HPDE6-E6E7 (cell line): ENCODE measurements around the gene ROBO3.

Experiments used
- DNase-seq: peaks from one replicate; pipeline ENCODE4 v3.0.0; 2011; ENCODE audit warnings: missing footprints; ENCODE audit errors: extremely low spot score

The ROBO3 gene, protein sequence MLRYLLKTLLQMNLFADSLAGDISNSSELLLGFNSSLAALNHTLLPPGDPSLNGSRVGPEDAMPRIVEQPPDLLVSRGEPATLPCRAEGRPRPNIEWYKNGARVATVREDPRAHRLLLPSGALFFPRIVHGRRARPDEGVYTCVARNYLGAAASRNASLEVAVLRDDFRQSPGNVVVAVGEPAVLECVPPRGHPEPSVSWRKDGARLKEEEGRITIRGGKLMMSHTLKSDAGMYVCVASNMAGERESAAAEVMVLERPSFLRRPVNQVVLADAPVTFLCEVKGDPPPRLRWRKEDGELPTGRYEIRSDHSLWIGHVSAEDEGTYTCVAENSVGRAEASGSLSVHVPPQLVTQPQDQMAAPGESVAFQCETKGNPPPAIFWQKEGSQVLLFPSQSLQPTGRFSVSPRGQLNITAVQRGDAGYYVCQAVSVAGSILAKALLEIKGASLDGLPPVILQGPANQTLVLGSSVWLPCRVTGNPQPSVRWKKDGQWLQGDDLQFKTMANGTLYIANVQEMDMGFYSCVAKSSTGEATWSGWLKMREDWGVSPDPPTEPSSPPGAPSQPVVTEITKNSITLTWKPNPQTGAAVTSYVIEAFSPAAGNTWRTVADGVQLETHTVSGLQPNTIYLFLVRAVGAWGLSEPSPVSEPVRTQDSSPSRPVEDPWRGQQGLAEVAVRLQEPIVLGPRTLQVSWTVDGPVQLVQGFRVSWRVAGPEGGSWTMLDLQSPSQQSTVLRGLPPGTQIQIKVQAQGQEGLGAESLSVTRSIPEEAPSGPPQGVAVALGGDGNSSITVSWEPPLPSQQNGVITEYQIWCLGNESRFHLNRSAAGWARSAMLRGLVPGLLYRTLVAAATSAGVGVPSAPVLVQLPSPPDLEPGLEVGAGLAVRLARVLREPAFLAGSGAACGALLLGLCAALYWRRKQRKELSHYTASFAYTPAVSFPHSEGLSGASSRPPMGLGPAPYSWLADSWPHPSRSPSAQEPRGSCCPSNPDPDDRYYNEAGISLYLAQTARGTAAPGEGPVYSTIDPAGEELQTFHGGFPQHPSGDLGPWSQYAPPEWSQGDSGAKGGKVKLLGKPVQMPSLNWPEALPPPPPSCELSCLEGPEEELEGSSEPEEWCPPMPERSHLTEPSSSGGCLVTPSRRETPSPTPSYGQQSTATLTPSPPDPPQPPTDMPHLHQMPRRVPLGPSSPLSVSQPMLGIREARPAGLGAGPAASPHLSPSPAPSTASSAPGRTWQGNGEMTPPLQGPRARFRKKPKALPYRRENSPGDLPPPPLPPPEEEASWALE (N-terminal part only)

DNA sequence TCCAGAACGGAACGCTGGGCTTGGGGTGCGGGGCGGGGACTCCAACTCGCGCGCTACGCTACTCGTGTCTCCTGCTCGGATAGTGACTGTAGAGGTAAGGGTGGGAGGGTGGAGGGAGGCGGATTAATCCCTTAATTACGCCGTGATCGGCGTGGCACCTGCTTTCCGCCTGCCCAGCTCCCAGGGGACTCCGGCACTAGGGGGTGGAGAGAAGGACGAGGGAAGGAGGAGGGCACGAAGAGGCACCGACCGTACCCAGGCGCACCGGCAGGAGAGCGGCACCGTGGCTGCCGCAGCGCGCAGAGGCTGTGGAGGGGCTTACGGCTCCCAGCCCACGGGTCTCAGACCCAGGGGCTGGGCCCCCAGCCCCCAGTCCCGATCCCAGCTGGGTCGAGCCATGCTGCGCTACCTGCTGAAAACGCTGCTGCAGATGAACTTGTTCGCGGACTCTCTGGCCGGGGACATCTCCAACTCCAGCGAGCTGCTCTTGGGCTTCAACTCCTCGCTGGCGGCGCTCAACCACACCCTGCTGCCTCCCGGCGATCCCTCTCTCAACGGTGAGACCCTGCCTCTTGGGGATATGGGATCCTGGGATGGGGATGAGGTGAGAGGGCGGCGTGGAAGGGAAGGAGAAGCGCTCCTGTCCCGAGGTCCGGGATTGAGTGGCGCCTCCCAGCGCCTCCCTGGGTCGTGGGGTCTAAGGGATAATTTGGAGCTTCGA lies at the start of gene ROBO3:
Gene ROBO3, plus strand, starts transcription at position 252 of the 721 bp plus-strand sequence. Its CDS starts 146 bp downstream, at position 398.
- no peak for DNase-seq

DNA sequence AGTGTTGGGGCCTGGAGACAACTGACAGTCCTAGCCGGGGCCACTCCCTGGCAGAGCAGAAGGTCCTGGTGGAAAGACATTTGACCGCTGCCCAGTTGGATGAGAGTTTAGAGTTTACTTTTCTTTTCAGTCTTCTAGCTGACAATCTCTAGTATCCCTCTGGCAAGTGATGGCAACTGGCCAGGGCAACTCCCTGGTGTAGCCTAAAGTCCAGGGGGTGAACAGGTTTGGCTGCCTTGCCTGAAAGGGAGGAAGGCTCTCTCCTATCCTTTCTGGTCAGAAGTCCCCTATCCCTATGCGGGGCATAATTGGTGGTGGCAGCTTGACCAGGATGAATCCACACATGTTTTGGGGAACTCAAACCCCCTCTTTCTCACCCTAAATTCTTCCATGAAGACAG lies 48.2 kb upstream of the ROBO3 start:
- no peak for DNase-seq

DNA sequence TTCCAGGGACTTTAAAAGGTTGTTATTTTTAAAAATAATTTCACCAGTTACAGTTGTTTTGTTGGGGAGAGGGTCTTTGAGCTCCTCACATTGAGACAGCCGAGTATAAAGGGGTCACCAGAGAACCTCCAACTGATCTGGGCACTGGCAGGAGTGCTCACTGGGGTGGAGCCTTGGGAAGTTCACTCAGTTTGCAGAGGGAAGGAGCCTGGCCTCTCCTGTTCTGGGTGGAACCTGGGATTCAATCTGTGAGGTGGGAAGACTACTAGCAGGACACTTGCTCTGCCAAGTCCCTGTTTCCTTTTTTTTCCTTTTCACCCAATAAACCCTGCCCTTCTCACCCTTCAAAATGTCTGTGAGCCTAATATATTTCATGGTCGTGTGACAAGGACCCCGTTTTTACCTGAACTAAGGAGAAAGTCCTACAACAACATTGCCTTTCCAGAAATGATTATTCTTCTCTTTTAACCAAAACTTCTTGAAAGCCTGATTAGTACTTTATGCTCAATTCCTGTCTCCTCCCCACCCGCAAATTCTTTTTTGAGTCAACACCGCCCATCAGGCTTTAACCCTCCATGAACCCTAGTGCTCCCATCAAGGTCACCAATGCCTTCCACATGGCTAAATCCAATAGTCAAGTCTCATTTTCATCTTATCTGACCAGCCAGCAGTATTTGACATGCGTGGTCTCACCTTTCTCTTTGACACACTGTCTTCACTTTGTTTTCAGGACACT lies 43.1 kb upstream of the ROBO3 start:
- no peak for DNase-seq

DNA sequence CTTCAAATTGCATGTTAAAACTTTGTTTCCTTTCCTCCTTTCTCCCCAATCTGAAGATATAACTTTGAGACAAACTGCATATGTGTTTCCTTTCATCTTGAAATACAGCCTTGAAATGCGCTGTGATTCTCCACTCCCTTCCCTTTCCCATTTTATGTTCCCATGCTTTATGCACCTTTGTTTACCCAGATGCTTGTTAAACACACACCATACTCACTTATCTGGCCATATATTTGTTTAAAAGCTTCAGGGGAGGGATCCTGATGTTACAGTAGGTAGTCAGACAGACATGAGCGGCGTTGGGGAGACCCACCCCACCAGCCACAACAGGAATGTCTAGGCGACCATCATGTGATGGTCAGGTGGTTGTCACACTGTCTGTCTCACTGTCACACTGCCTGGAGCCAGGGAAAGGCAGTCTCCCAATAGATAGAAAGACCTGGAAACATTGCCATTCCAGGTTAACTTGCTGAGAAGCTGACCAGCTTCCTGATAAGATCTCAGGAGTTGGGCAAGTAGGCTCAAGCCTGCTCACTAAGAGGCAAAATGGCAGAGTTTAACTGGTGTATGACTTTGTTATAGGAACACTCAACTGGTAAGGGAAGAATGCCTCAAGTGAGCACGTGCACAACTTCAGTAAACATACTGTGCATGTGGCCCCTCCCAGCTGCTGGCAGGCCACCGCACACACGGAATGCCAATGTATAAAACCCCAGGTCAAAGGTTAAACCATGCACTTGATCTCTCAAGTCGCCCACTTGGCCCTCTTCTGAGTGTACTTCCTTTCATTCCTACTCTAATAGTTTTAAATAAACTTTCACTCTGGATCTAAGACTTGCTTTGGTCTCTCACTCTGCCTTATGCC lies 41.5 kb upstream of the ROBO3 start:
- DNase-seq: no peak

GRCh38 chr11:124825876-124826275 lies 39.4 kb upstream of the ROBO3 start:
- DNase-seq: no peak

GRCh38 chr11:124829986-124830385 lies 35.2 kb upstream of the ROBO3 start:
- DNase-seq: no peak

GRCh38 chr11:124830749-124831148 lies 34.5 kb upstream of the ROBO3 start:
- DNase-seq: no peak

DNA sequence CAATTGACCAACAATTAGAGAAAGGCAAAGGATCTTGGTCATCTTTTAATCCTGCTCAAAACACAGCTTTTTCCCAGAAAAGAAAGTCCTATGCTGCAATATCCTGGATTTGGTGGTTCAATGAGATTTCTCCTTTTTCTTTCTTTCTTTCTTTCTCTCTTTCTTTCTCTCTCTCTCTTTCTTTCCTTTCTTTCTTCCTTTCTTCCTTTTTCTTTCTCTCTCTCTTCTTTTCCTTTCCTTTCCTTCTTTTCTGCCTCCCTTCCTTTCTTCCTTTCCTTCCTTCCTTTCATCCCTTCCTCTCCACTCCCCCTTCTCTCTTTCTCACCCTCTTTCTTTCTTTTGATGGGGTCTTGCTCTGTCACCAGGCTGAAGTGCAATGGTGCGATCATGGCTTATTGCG lies 33.3 kb upstream of the ROBO3 start:
- DNase-seq: no peak

DNA sequence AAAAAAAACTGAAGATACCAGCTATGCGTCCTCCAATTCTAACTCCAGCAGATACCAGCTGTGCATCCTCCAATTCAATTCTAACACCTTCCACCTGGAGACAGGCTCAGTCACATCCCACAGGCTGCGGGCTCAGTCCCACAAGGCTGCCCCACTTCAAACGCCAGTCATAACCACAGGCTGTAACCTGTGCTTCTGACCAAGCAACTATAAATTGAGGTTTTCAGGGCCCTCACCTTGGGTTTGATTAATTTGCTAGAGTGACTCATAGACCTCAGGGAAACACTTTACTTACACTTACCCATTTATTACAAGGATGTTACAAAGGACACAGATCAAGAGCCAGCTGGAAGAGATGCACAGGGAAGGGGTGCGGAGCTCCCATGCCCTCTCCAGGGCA lies 32.7 kb upstream of the ROBO3 start:
- DNase-seq: no peak

GRCh38 chr11:124834526-124835180 lies 30.6 kb upstream of the ROBO3 start:
- no peak for DNase-seq

DNA sequence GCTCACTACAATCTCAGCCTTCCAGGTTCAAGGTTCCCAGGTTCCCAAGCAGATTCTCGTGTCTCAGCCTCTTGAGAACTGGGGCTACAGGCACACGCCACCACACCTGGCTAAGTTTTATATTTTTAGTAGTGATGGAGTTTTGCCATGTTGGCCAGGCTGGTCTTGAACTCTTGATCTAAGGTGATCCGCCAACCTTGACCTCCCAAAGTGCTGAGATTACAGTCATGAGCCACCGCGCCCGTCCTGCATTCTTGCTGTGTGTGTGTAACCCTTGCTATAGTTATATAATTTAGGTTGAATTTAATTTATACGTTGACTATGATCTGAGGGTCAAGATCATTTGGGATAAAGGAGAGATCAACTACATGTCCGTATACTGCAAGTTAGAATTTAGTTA lies 29.3 kb upstream of the ROBO3 start:
- DNase-seq: no peak

- DNase-seq: peak; percentile 36
Observed at GRCh38 chr11:124837491-124837856, 27.8 kb upstream of the ROBO3 start.

DNA sequence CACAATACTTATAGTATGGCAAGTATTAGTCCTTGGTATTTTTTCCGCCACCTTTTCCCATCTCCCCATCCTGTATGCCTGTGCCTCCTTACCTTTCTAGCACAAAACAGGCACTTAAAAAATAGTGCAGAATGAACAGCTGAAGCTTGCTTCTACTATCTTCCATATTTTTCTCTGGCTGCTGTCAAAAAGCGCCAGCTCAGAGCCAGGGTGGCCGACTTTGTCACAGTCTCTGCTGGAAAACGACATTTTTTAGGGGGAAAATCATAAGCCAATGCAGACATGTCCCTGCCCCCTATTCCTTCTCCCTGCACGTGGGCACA lies 26.5 kb upstream of the ROBO3 start:
- DNase-seq: no peak

GRCh38 chr11:124839128-124839971 lies 25.9 kb upstream of the ROBO3 start:
- no peak for DNase-seq

- DNase-seq: no peak
Observed at GRCh38 chr11:124839972-124840621, 25.1 kb upstream of the ROBO3 start.

DNA sequence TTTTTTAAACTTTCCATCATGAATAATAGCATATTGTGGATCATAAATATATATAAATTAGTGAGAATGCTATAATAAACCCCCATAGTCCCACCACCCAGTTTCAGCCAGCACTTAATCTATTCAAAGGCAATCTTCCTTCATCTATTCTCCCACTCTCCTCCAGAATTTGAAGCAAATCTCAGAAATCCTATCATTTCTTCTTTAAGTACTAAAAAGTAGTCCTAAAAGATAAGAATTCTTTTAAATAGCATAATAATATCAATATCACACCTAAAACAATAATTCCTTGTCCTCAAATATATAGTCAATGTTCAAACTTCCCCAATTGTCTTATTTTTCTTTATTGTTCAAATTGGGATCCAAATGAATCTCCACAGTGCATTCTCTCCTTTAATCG lies 24.6 kb upstream of the ROBO3 start:
- DNase-seq: no peak

- no peak for DNase-seq
Observed at GRCh38 chr11:124841201-124841600, 24.0 kb upstream of the ROBO3 start.

DNA sequence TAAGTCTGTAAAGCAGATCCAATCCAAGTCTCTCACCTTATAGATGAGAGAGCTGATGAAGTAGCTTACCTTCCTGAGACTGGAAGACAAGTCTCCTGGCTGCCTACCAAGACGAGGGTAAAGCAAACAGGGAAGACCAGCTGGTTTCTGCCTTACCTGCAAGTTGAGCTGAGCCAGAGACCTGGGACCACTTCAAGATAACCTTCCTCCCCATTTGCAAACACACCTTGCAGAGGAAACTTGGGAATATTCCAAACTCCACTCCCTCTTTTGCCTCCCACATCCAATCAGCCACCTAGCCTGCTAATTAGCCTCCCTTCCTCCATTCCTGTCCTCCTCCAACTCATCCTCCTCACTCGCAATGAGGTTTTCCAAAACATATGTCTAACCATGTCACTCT lies 23.4 kb upstream of the ROBO3 start:
- no peak for DNase-seq
